Measurements from ENCODE around the gene GRIN2A.

DNA sequence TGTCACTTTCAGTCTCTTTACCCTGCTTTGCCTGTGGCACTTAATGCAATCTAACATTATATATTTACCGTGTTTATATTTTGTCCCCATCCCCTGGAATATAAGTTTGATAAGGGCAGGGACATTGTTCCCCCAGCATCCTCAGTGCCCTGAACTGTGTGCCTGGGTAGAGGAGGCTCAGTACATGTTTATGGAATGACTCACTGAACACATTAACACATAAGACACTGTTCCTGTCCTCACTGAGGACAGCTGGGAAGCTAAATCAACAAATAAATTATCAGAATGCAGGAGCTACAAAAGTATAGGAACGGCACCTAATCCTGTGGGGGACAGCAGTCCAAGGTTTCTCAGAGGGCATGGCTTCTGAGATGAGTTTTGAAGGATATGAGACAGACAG is 27.8 kb downstream of the GRIN2A start:
- TF ChIP-seq, protein P1, sequence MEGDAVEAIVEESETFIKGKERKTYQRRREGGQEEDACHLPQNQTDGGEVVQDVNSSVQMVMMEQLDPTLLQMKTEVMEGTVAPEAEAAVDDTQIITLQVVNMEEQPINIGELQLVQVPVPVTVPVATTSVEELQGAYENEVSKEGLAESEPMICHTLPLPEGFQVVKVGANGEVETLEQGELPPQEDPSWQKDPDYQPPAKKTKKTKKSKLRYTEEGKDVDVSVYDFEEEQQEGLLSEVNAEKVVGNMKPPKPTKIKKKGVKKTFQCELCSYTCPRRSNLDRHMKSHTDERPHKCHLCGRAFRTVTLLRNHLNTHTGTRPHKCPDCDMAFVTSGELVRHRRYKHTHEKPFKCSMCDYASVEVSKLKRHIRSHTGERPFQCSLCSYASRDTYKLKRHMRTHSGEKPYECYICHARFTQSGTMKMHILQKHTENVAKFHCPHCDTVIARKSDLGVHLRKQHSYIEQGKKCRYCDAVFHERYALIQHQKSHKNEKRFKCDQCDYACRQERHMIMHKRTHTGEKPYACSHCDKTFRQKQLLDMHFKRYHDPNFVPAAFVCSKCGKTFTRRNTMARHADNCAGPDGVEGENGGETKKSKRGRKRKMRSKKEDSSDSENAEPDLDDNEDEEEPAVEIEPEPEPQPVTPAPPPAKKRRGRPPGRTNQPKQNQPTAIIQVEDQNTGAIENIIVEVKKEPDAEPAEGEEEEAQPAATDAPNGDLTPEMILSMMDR (conservative IDR thresholded peaks at IDR 0.05; ENCODE audit: low read length) = no peak
- no peak for TF ChIP-seq EZH2phosphoT487 (IDR thresholded peaks at IDR 0.05; ENCODE audit: borderline replicate concordance, low read depth, low read length)

Measured in OCI-LY7 (cell line).